Measurements from ENCODE around the gene RNASE12.

DNA sequence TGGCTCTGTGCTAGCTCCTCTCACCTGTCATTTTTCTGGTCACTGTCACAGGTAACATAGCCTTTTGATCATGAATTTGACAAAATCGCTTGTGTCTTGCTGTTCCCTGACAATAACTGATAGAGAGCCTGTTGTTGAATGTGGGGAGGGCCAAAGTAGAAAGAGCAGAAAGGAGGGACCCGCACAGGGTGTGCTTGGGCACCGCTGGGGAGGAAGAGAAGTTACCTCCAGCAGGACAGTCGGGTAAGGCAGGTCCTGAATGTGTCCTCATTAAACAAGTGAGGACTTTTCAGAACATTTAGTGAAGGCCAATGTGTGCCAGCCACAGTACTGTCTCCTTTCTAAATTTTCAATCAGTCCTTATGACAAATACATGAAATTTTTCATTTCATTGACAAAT is at the start of gene RNASE12:
- no peak for TF ChIP-seq SPI1 (IDR thresholded peaks at IDR 0.05; ENCODE audit: low read depth, low read length)
- TF ChIP-seq POLR2A (IDR thresholded peaks at IDR 0.05; ENCODE audit: low read depth, low read length) = no peak
- TF ChIP-seq POLR2AphosphoS5 (IDR thresholded peaks at IDR 0.05; ENCODE audit: low read depth, low read length) = no peak
- no peak for TF ChIP-seq TAF1 (IDR thresholded peaks at IDR 0.05; ENCODE audit: low read depth, low read length)
- no peak for TF ChIP-seq PAX5 (IDR thresholded peaks at IDR 0.05; ENCODE audit: insufficient read depth, low read length, severe bottlenecking)
- no peak for TF ChIP-seq POU2F2 (IDR thresholded peaks at IDR 0.05; ENCODE audit: low read depth, low read length)
